NOMO-1 treated with DMSO at 0.1 percent for 48 hours (cell line): ENCODE measurements around the gene LRP1B.

Source experiments
- DNase-seq: peaks from one replicate; lab custom pipeline; 2025; ENCODE audit not compliant: unreplicated experiment; lab: John Stamatoyannopoulos, UW

Gene LRP1B

DNA sequence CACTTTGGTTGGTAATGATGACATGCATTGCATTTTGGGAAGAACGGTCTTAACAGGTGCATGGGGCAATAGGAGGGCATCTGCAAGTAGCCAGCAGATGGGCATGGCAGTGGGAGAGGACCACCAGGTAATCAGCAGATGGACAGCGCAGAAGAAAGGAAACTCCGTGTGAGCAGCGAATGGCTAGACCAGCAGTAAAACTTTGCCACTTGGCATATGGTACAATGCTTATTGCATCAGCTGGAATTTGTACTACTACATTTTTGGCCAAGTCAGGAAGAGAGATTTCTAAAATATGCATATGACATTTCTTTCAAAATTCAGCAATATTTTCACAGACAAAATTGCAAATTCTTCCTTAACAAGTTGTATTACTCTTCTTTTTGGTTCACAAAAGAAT lies 768.5 kb downstream of the LRP1B start:
- no peak for DNase-seq

GRCh38 chr2:141348481-141348880 lies 782.3 kb downstream of the LRP1B start:
- DNase-seq = no peak

- no peak for DNase-seq
These were observed 789.4 kb downstream of the LRP1B start for GRCh38 chr2:141341444-141341843.

GRCh38 chr2:141331127-141331526 lies 799.7 kb downstream of the LRP1B start:
- peak; percentile 3 for DNase-seq

GRCh38 chr2:141329964-141330363 lies 800.9 kb downstream of the LRP1B start:
- DNase-seq = no peak

- DNase-seq = no peak
These were observed 807.2 kb downstream of the LRP1B start for GRCh38 chr2:141323571-141323970.

- no peak for DNase-seq
These were observed 812.8 kb downstream of the LRP1B start for GRCh38 chr2:141317986-141318385.

- DNase-seq = no peak
These were observed 814.2 kb downstream of the LRP1B start for GRCh38 chr2:141316606-141317005.

DNA sequence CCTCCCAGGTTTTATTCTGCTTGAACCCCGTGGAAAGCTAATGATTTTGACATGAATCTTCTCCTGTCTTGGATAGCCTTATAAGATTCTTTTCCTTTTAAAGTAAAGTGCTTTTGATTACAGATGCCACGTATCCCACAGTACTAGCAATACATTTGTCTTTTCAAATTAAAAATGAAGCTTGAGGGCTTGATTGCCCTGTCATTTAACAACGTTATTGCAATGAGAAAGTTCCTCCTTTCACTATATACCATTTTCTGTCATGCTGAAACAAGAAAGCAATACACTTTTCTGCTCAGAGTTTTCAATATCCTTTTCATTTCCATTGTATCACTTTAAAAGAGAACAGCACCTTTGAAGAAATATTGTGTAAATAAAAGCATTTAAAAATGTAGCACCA lies 814.7 kb downstream of the LRP1B start:
- DNase-seq = no peak

GRCh38 chr2:141313972-141314371 lies 816.8 kb downstream of the LRP1B start:
- DNase-seq = no peak

DNA sequence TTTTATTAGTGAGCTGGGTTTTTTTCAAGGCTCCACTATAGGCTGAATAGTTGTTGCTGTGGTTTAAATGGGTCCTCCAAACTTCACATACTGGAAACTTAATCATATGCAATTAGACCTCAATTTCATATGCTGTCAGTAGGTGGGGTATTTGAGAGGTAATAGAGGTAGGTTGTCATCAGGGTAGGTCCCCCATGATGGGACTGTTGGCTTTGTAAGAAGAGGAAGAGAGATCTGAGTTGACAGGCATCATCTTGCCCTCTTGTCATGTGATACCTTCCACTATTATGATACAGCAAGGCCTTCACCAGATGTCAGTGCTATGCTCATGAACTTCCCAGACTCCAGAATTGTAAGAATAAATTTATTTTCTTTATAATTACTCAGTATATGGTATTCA lies 819.4 kb downstream of the LRP1B start:
- no peak for DNase-seq

DNA sequence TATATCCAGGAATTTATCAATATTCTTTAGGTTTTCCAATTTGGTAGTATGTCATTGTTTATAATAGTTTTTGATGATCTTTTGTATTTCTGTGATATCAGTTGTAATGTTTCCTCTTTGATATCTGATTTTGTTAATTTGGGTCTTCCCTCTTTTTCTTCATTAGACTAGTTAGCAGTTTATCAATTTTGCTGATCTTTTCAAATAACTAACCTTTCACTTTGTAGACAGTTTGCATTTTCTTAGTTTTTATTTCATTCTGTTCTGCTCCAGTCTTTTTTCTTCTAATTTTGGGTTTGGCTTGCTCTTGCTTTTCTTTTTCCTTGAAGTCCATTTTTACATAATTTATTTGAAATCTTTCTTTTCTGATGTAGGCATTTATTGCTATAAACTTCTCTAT lies 824.4 kb downstream of the LRP1B start:
- DNase-seq = no peak

DNA sequence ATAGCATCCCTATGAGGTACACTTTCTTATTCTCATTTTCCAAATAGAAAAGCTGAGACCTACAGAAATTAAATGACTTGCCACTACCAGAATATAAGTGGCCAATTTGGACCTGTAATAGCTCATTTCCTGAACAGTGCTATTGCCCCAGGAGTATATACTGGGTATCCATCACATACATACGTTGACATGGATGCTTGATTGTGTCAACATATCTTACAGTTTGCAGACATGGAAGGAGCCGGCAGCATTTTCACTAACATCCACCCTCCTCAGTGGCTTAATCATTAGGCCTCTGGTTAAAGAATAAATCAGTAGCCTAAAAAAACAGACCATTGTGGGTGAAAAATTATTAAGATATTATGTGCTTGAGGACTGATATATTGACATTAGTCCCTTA lies 829.3 kb downstream of the LRP1B start:
- DNase-seq = no peak

GRCh38 chr2:141280037-141280436 lies 850.8 kb downstream of the LRP1B start:
- DNase-seq = no peak

DNA sequence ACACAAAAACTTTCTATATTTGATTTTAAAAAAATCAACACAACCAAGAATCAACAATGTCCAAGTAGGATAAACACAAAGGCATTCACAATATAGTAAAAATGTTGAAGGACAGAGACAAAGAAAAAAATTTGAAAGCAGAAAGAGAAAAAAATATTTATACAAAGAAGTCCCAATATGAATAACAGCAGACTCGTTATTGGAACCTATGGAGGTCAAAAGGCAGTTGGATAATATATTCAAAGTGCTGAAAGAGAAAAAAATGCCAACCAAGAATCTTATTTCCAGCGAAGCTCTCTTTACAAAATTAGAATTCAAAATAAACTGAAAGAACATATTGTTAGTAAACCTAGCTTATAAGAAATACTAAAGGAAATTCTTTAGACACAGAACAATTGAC lies 859.5 kb downstream of the LRP1B start:
- no peak for DNase-seq

DNA sequence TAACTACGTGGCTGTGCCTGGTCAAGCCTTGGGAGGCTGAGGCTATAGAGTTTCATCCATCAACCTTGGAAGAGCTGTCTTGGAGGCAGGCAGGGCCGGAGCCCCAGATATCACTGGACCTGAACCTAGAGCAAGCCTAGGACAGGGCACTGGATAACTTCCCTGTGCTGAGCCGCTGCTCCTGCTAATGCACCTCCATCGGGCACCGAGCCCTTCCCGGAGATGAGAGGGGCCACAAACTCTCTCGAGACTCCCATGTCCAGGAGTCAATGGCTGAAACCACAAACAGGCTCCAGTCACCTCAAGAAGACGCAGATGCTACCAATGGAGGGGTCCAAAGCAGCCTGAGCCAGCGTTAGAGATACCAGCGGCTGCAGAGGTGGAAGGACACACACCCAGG lies 866.0 kb downstream of the LRP1B start:
- no peak for DNase-seq

DNA sequence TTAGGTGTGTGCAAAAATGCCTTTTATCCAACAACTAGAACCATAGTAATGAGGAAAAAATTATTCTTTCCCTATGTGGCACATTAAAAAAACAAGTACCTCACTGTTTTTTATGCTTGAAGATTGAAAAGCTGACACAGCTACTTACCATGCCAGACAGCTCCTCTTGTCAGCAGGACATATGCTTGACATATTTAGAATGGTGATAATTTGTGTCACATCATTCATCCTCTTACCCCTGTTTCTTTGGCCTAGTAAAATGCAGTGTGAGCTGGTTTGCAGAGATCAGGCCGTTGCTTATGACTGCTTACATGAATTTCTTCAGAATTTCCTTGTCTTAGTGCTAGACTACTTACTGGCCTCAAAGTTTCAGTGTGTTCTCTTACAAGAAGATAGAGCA lies 869.9 kb downstream of the LRP1B start:
- no peak for DNase-seq

DNA sequence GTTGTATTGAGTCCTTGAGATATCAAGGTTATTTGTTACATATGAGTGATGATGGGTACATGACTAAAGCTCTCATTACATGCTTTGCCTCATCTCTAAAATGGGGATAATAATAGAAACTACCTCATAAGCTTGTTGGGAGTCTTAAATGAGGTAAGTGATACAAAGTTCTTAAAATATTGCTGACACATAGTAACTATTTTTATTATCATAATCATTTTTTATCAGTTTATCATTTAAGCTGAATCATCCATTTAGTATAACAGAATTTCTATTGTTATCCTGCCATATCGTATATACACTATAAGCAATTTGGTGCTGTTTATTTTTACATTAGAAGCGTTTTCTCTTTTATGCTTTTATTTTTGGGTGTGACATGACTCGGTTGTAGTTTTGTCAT lies 871.1 kb downstream of the LRP1B start:
- no peak for DNase-seq

GRCh38 chr2:141242008-141242407 lies 888.8 kb downstream of the LRP1B start:
- no peak for DNase-seq

GRCh38 chr2:141226560-141226959 lies 904.3 kb downstream of the LRP1B start:
- DNase-seq = no peak

GRCh38 chr2:141207036-141207385 lies 923.8 kb downstream of the LRP1B start:
- peak; percentile 76 for DNase-seq

DNA sequence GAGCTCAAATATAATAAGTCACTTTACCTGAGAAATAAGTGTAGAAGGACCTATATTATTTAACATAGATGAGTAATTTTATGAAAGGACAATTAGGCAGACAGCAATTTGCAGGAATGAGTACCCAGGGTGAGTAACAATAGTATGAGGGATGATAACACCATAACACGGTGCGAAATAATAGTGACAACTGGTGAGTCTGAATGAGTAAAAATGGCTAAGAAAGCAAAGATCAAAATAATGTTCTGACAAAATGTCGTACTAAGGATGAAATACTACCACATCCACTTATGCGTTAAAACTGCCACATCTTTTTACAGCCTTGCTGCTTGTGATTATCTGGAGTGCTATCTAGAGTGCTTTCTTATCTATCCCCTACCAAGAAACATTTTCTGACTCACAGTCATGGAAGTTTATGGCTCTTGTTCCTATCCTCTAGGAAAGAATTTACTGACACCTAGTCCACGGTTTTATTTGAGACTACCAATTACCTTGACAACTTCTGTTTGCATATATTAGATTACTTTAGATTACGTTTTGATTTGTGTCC lies 929.7 kb downstream of the LRP1B start:
- no peak for DNase-seq

DNA sequence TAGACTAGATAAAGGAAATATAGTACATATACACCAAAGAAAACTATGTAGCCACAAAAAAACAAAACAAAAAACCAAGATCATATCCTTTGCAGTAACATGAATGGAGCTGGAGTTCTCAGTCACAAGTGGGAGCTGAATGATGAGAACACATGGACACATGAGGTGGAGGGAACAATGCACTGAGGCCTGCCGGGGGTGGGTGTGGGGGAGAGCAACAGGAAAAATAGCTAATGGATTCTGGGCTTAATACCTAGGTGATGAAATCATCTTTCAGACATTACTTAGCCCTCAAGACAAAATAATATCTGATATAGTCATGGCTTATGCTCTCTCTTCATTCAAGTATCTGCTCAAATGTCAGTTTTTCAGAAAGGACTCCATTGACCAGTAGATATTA lies 930.6 kb downstream of the LRP1B start:
- no peak for DNase-seq

DNA sequence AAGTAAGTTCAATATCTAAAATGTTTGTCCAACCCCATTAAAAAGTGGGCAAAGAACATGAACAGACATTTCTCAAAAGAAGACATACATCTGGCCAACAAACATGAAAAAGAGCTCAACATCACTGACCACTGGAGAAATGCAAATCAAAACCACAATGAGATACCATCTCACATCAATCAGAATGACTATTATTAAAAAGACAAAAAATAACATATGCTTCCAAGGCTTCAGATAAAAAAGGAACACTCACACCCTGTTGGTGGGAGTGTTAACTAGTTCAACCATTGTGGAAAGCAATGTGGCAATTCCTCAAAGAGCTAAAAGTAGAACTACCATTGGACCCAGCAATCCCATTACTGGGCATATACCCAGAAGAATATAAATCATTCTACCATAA lies 931.1 kb downstream of the LRP1B start:
- DNase-seq = no peak
